ENCODE measurements around the gene PDZD4. TPM values are rescaled to one million over a fixed set of nuclear protein-coding genes. Genes with fewer than 3 reads are reported as not detected.

The PDZD4 gene
- total RNA-seq, 1 experiment from 2014 or later: 1.8 TPM

- H3K9me3 ChIP-seq: no peaks in the 10 kb centered on the region
- no peaks in the 10 kb centered on the region for H3K36me3 ChIP-seq (ENCODE audit: control insufficient read depth, insufficient read depth, low read length)
- DNase-seq: no peak
- BruUV-seq (replicated peaks): no TSS peak
- ChIA-PET POLR2A (no interaction called here), CTCF (no interaction called here)
- H3K4me1 ChIP-seq: no peaks in the 10 kb centered on the region
- TF ChIP-seq, protein P1, sequence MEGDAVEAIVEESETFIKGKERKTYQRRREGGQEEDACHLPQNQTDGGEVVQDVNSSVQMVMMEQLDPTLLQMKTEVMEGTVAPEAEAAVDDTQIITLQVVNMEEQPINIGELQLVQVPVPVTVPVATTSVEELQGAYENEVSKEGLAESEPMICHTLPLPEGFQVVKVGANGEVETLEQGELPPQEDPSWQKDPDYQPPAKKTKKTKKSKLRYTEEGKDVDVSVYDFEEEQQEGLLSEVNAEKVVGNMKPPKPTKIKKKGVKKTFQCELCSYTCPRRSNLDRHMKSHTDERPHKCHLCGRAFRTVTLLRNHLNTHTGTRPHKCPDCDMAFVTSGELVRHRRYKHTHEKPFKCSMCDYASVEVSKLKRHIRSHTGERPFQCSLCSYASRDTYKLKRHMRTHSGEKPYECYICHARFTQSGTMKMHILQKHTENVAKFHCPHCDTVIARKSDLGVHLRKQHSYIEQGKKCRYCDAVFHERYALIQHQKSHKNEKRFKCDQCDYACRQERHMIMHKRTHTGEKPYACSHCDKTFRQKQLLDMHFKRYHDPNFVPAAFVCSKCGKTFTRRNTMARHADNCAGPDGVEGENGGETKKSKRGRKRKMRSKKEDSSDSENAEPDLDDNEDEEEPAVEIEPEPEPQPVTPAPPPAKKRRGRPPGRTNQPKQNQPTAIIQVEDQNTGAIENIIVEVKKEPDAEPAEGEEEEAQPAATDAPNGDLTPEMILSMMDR (IDR thresholded peaks at IDR 0.05; ENCODE audit: insufficient read depth in 1 of 2, low read depth in 1 of 2, low read length in 1 of 2, severe bottlenecking in 1 of 2, unreplicated experiment in 1 of 2): no peak
- intact Hi-C loops (cut with micrococcal nuclease; ENCODE audit: unreplicated experiment): loop anchor here (10.0 kb wide), 1 partner anchor 73 kb away; the partner anchor contains the start of gene L1CAM
- no peaks in the 10 kb centered on the region for H3K36me3 Mint-ChIP-seq (ENCODE audit: insufficient read depth, unreplicated experiment)
- no peak overlapping the region for H3K4me3 ChIP-seq (ENCODE audit: low read depth, low read length)
- no peak overlapping the region for H3K4me3 Mint-ChIP-seq (ENCODE audit: unreplicated experiment)
- no peaks in the 10 kb centered on the region for H3K9me3 Mint-ChIP-seq (ENCODE audit: unreplicated experiment)
- no peaks in the 10 kb centered on the region for H3K27me3 Mint-ChIP-seq (ENCODE audit: insufficient read depth, unreplicated experiment)
- no peak overlapping the region for H3K27ac Mint-ChIP-seq (ENCODE audit: unreplicated experiment)
- no peaks in the 10 kb centered on the region for H3K27me3 ChIP-seq (replicated peaks; ENCODE audit: control insufficient read depth, insufficient read depth, low read length)
- H3K4me1 Mint-ChIP-seq (ENCODE audit: low read depth, unreplicated experiment): no peaks in the 10 kb centered on the region
Observed at GRCh38 chrX:153812220-153812619, 18.1 kb downstream of the PDZD4 start.

- no peaks in the 10 kb centered on the region for H3K27me3 Mint-ChIP-seq (ENCODE audit: insufficient read depth, unreplicated experiment)
- ChIA-PET POLR2A (no interaction called here), CTCF (no interaction called here)
- no peaks in the 10 kb centered on the region for H3K4me1 Mint-ChIP-seq (ENCODE audit: low read depth, unreplicated experiment)
- TF ChIP-seq, protein P1 (IDR thresholded peaks at IDR 0.05; ENCODE audit: insufficient read depth in 1 of 2, low read depth in 1 of 2, low read length in 1 of 2, severe bottlenecking in 1 of 2, unreplicated experiment in 1 of 2): no peak
- no peaks in the 10 kb centered on the region for H3K9me3 ChIP-seq
- intact Hi-C loops (cut with micrococcal nuclease; ENCODE audit: unreplicated experiment): no loop called here
- peaks cover 5% of the 10 kb centered on the region for H3K36me3 Mint-ChIP-seq (ENCODE audit: insufficient read depth, unreplicated experiment)
- BruUV-seq (replicated peaks): no TSS peak
- H3K4me3 ChIP-seq (ENCODE audit: low read depth, low read length): no peak overlapping the region
- DNase-seq: no peak
- H3K9me3 Mint-ChIP-seq (ENCODE audit: unreplicated experiment): no peaks in the 10 kb centered on the region
- H3K4me1 ChIP-seq: no peaks in the 10 kb centered on the region
- H3K36me3 ChIP-seq (ENCODE audit: control insufficient read depth, insufficient read depth, low read length): no peaks in the 10 kb centered on the region
- no peaks in the 10 kb centered on the region for H3K27me3 ChIP-seq (replicated peaks; ENCODE audit: control insufficient read depth, insufficient read depth, low read length)
- H3K27ac Mint-ChIP-seq (ENCODE audit: unreplicated experiment): no peak overlapping the region
- H3K4me3 Mint-ChIP-seq (ENCODE audit: unreplicated experiment): no peak overlapping the region
Observed at GRCh38 chrX:153807976-153808375, 22.4 kb downstream of the PDZD4 start.

- intact Hi-C loops (cut with micrococcal nuclease; ENCODE audit: unreplicated experiment): no loop called here
- no peaks in the 10 kb centered on the region for H3K27me3 Mint-ChIP-seq (ENCODE audit: insufficient read depth, unreplicated experiment)
Observed at GRCh38 chrX:153806999-153807575, 23.3 kb downstream of the PDZD4 start.

More at GRCh38 chrX:153806999-153807575, 23.3 kb downstream of the PDZD4 start:
- Histone ChIP-seq H3K36me3 (ENCODE audit: control insufficient read depth, insufficient read depth, low read length) (no peaks in the 10 kb centered on the region), H3K9me3 (no peaks in the 10 kb centered on the region), H3K4me1 (no peaks in the 10 kb centered on the region), H3K4me3 (ENCODE audit: low read depth, low read length) (no peak overlapping the region), H3K27me3 (replicated peaks; ENCODE audit: control insufficient read depth, insufficient read depth, low read length) (no peaks in the 10 kb centered on the region)
- POLR2A ChIA-PET: no interaction called here
- Mint-ChIP-seq H3K9me3 (ENCODE audit: unreplicated experiment) (no peaks in the 10 kb centered on the region), H3K4me1 (ENCODE audit: low read depth, unreplicated experiment) (no peaks in the 10 kb centered on the region), H3K4me3 (ENCODE audit: unreplicated experiment) (no peak overlapping the region), H3K36me3 (ENCODE audit: insufficient read depth, unreplicated experiment) (peaks cover 5% of the 10 kb centered on the region), H3K27ac (ENCODE audit: unreplicated experiment) (no peak overlapping the region)
- no peak for DNase-seq
- TF ChIP-seq, protein P1 (IDR thresholded peaks at IDR 0.05; ENCODE audit: insufficient read depth in 1 of 2, low read depth in 1 of 2, low read length in 1 of 2, severe bottlenecking in 1 of 2, unreplicated experiment in 1 of 2): no peak
- BruUV-seq (replicated peaks): no TSS peak
- CTCF ChIA-PET: no interaction called here

Measured in Caco-2 (cell line).